ENCODE data around the gene ERBB3.
"Not testable (repeated sequence)": the region's sequence is repeated elsewhere in the genome, so short reads cannot be mapped to it uniquely, and the experiment has no call there.

Gene ERBB3

DNA sequence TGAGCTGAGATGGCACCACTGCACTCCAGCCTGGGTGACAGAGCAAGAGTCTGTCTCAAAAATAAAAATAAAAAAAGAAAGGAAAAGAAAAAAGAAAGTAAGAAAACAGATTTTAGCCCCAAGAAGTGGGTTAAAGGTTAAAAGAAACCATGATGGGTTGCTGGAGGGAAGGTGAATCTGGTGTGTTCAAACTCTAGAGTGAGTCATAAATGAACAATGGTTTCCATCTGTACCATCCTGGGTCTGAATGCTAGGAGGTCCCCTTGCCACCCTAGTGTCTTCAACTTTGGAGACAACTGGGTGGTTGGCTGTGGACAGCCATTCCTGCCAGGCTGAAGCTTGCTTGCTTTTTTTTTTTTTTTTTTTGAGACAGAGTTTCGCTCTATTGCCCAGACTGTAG is 39.8 kb upstream of the ERBB3 start:
- CTCF ChIA-PET = interaction anchor here (1.1 to 2.6 kb wide), 4 partner anchors 10 to 302 kb away, joined by 3 to 10 read pairs (median 4); partner anchors contain the start of gene ZC3H10
- no peak for TF ChIP-seq LEF1 (IDR thresholded peaks at IDR 0.05; ENCODE audit: borderline replicate concordance)
- no peak for TF ChIP-seq CTBP1 (IDR thresholded peaks at IDR 0.05; ENCODE audit: borderline replicate concordance)
- TF ChIP-seq SP1 (IDR thresholded peaks at IDR 0.05) = no peak
- TF ChIP-seq FOXK2 (IDR thresholded peaks at IDR 0.05) = no peak
- no peak for TF ChIP-seq L3MBTL2 (conservative IDR thresholded peaks at IDR 0.05)
- TF ChIP-seq FOXA1 (IDR thresholded peaks at IDR 0.05) = no peak
- no peak for TF ChIP-seq SUZ12 (IDR thresholded peaks at IDR 0.05)
- TF ChIP-seq, protein P1, sequence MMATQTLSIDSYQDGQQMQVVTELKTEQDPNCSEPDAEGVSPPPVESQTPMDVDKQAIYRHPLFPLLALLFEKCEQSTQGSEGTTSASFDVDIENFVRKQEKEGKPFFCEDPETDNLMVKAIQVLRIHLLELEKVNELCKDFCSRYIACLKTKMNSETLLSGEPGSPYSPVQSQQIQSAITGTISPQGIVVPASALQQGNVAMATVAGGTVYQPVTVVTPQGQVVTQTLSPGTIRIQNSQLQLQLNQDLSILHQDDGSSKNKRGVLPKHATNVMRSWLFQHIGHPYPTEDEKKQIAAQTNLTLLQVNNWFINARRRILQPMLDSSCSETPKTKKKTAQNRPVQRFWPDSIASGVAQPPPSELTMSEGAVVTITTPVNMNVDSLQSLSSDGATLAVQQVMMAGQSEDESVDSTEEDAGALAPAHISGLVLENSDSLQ (IDR thresholded peaks at IDR 0.05) = no peak
- no peak for TF ChIP-seq FOXM1 (IDR thresholded peaks at IDR 0.05; ENCODE audit: borderline replicate concordance)
- no peak for TF ChIP-seq TARDBP (IDR thresholded peaks at IDR 0.05)
- TF ChIP-seq NFRKB (IDR thresholded peaks at IDR 0.05) = no peak
- no peak for TF ChIP-seq BHLHE40 (IDR thresholded peaks at IDR 0.05; ENCODE audit: borderline replicate concordance)
- TF ChIP-seq ARNT (IDR thresholded peaks at IDR 0.05) = no peak
- POLR2A ChIA-PET = interaction anchor here (0.8 to 1.6 kb wide), 8 partner anchors 11 to 223 kb away, joined by 3 to 15 read pairs (median 4); partner anchors contain the start of genes ORMDL2, SARNP, SUOX and ZC3H10

DNA sequence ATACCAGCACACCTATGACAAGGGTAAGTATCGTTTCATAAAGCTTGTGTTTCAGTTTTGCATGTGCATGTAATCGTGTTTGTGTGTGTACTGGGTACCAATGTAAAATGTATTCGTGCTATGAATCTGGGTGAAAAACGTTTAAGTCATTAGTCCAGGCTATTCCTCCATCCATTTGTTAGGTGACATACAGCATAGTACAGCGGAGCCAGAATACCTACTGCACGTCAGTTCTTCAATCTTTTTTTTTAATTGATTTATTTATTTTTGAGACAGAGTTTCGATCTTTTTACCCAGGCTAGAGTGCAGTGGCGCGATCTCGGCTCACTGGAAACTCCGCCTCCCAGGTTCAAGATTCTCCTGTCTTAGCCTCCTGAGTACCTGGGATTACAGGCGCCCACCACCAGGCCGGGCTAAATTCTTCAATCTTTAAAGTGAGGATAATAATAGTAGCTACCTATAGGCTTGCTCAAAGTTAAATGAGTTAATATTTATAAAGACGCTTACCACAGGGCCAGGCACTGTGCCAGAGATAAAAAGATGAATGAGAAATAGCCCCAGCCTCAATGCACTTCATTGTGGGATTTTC is 38.9 kb upstream of the ERBB3 start:
- no peak for DNase-seq (ENCODE audit: extremely low spot score)
- ChIA-PET POLR2A (interaction anchor here (0.8 to 1.6 kb wide), 8 partner anchors 12 to 303 kb away, joined by 3 to 15 read pairs (median 4); partner anchors contain the start of genes ORMDL2, SARNP, SUOX and ZC3H10), CTCF (interaction anchor here (1.1 to 2.6 kb wide), 4 partner anchors 11 to 303 kb away, joined by 3 to 10 read pairs (median 4); partner anchors contain the start of gene ZC3H10)
- TF ChIP-seq ARNT (IDR thresholded peaks at IDR 0.05) (no peak), SUZ12 (IDR thresholded peaks at IDR 0.05) (no peak), CTBP1 (IDR thresholded peaks at IDR 0.05; ENCODE audit: borderline replicate concordance) (no peak), FOXM1 (IDR thresholded peaks at IDR 0.05; ENCODE audit: borderline replicate concordance) (no peak), L3MBTL2 (conservative IDR thresholded peaks at IDR 0.05) (no peak), ZNF384 (IDR thresholded peaks at IDR 0.05) (no peak), FOXA1 (IDR thresholded peaks at IDR 0.05) (no peak), LEF1 (IDR thresholded peaks at IDR 0.05; ENCODE audit: borderline replicate concordance) (no peak), FOXK2 (IDR thresholded peaks at IDR 0.05) (no peak), NFRKB (IDR thresholded peaks at IDR 0.05) (no peak), ELF4 (IDR thresholded peaks at IDR 0.05) (no peak), SP1 (IDR thresholded peaks at IDR 0.05) (no peak), BHLHE40 (IDR thresholded peaks at IDR 0.05; ENCODE audit: borderline replicate concordance) (no peak)

More for the DNA sequence above, 39.8 kb upstream of the ERBB3 start:
- no peak for DNase-seq (ENCODE audit: extremely low spot score)

DNA sequence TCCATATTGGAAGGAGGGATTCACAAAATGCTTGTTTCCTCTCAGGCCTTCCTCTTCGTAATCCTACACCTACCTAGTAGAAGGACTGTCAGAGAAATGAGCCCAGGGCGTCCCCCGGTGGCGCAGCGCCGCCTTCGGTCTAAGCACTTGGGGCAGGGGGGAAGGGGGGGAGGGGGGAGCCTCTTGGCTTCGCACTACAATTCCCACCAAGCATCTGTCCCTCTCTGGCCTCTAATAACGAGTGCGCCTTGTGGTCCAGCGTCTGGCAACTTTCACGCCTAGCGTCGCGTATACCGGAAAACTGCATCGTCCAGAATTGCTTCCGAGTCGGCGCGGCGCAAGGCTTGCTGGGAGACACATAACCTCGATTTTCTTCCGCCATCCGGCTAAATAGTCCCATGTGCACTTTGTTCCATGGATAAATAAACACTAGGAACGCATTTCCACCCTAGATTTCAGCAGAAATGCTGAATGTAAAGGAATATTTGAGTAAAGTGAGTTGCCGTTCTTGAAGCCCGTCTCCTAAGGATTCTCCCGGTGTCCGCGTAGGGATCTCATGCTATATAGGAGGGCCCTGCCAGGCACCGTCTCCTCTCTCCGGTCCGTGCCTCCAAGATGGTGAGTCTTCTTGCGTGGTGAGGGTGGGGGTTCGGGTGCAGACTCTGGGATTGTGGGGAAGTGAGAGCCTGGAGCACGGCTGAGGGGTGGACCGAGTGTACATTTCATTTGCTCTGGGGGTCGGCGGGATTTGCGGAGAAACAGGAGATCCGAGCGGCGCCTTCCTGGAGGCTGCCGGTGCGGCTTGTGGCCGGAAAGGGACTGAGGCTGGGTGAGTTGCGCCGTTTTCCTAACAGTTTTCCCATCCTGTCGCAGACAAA is 38.2 kb upstream of the ERBB3 start, which contains the start of gene RPS26:
Gene RPS26, plus strand, starts transcription at position 367 of the 878 bp plus-strand sequence. Its CDS starts 249 bp downstream, at position 616.
- ChIA-PET POLR2A (interaction anchor here (1.0 to 1.6 kb wide), 2 partner anchors 48 to 303 kb away, joined by 3 read pairs; no protein-coding TSS in a partner anchor), CTCF (interaction anchor here (1.8 to 2.6 kb wide), 2 partner anchors 12 to 46 kb away, joined by 5 to 10 read pairs; no protein-coding TSS in a partner anchor)
- peak; percentile 70; the same call in 1 of the 2 replicates for TF ChIP-seq SUZ12 (IDR thresholded peaks at IDR 0.05)
- TF ChIP-seq FOXA1 (IDR thresholded peaks at IDR 0.05) = no peak
- peak; percentile 94 for TF ChIP-seq NFRKB (IDR thresholded peaks at IDR 0.05)
- peak; percentile 91 for TF ChIP-seq L3MBTL2 (conservative IDR thresholded peaks at IDR 0.05)
- peak; percentile 75 for TF ChIP-seq TARDBP (IDR thresholded peaks at IDR 0.05)
- no peak for TF ChIP-seq FOXM1 (IDR thresholded peaks at IDR 0.05; ENCODE audit: borderline replicate concordance)
- TF ChIP-seq BHLHE40 (IDR thresholded peaks at IDR 0.05; ENCODE audit: borderline replicate concordance) = no peak
- no peak for TF ChIP-seq SP1 (IDR thresholded peaks at IDR 0.05)
- peak; percentile 58 for TF ChIP-seq CTBP1 (IDR thresholded peaks at IDR 0.05; ENCODE audit: borderline replicate concordance)
- no peak for TF ChIP-seq HDGF (IDR thresholded peaks at IDR 0.05; ENCODE audit: borderline replicate concordance)
- no peak for TF ChIP-seq FOXK2 (IDR thresholded peaks at IDR 0.05)
- no peak for TF ChIP-seq ARNT (IDR thresholded peaks at IDR 0.05)
- no peak for TF ChIP-seq ZNF384 (IDR thresholded peaks at IDR 0.05)
- peak; percentile 89 for TF ChIP-seq ELF4 (IDR thresholded peaks at IDR 0.05)
- TF ChIP-seq, protein P1 (IDR thresholded peaks at IDR 0.05) = 0 out of 2 replicates have a peak, but pooled peaks have one; percentile 37
- TF ChIP-seq LEF1 (IDR thresholded peaks at IDR 0.05; ENCODE audit: borderline replicate concordance) = no peak
- peak; percentile 89 for DNase-seq (ENCODE audit: extremely low spot score)

DNA sequence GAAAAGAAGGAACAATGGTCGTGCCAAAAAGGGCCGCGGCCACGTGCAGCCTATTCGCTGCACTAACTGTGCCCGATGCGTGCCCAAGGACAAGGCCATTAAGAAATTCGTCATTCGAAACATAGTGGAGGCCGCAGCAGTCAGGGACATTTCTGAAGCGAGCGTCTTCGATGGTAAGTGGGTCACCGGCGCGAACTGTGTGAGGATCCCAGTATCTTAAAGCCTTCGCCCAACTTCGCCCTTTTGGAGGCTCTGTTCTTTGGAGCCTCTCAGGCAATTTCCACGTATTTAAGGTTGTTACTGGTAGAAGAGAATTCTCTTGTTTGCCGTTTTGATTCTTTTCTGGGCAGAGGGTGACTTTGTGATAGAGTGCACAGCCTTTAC is 37.5 kb upstream of the ERBB3 start:
- CTCF ChIA-PET; POLR2A ChIA-PET; DNase-seq (ENCODE audit: extremely low spot score): not testable (repeated sequence)

DNA sequence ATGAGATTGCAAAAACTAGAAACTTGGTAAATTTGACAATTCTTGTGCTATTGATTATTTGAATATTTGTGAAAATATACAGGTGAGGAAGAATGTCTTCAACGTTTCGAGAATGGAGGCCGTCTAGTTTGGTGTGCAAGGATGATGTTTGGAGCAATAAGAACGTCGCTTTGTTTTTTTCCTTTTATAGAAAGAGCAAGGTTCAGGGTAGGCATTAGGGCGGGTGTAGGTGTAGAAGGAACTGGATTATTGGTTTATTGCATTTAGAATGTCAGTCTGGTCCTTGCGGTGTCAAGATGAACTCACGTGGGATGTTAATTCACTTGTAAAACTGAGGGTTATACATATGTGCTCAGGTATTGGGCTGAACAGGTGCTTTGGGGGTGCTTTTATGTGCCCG is 37.1 kb upstream of the ERBB3 start:
- ChIA-PET POLR2A (no interaction called here), CTCF (no interaction called here)
- no peak for DNase-seq (ENCODE audit: extremely low spot score)
- TF ChIP-seq ELF4 (IDR thresholded peaks at IDR 0.05) (no peak), SP1 (IDR thresholded peaks at IDR 0.05) (no peak), BHLHE40 (IDR thresholded peaks at IDR 0.05; ENCODE audit: borderline replicate concordance) (no peak), L3MBTL2 (conservative IDR thresholded peaks at IDR 0.05) (no peak), ARNT (IDR thresholded peaks at IDR 0.05) (no peak), CTBP1 (IDR thresholded peaks at IDR 0.05; ENCODE audit: borderline replicate concordance) (no peak), FOXM1 (IDR thresholded peaks at IDR 0.05; ENCODE audit: borderline replicate concordance) (no peak), NFRKB (IDR thresholded peaks at IDR 0.05) (no peak), FOXA1 (IDR thresholded peaks at IDR 0.05) (no peak)

Data from HEK293T (cell line).